NOMO-1 treated with dmso at 0.1 percent for 144 hours (cell line): ENCODE measurements around the gene DENND2A.
"Not testable (repeated sequence)": the region's sequence is repeated elsewhere in the genome, so short reads cannot be mapped to it uniquely, and the experiment has no call there.

Experiments
- DNase-seq: peaks from one replicate; lab custom pipeline; 2025; ENCODE audit not compliant: unreplicated experiment; lab: John Stamatoyannopoulos, UW

The DENND2A gene

GRCh38 chr7:140557069-140557468 lies 83.5 kb downstream of the DENND2A start:
- DNase-seq = no peak

- not testable (repeated sequence) for DNase-seq
These were observed 87.4 kb downstream of the DENND2A start for GRCh38 chr7:140553236-140553635.

GRCh38 chr7:140552240-140552679 lies 88.4 kb downstream of the DENND2A start:
- no peak for DNase-seq

GRCh38 chr7:140551355-140552239 lies 89.0 kb downstream of the DENND2A start:
- DNase-seq = no peak

GRCh38 chr7:140546947-140547346 lies 93.7 kb downstream of the DENND2A start:
- DNase-seq = no peak

GRCh38 chr7:140544388-140544826 lies 96.2 kb downstream of the DENND2A start:
- DNase-seq = no peak

GRCh38 chr7:140542228-140542603 lies 98.4 kb downstream of the DENND2A start:
- DNase-seq = no peak

- DNase-seq = no peak
These were observed 98.9 kb downstream of the DENND2A start for GRCh38 chr7:140541513-140542227.

- DNase-seq = no peak
These were observed 99.5 kb downstream of the DENND2A start for GRCh38 chr7:140541176-140541512.

- DNase-seq = no peak
These were observed 100.4 kb downstream of the DENND2A start for GRCh38 chr7:140540136-140540777.

- DNase-seq = no peak
These were observed 101.2 kb downstream of the DENND2A start for GRCh38 chr7:140539461-140539860.

- DNase-seq = no peak
These were observed 102.7 kb downstream of the DENND2A start for GRCh38 chr7:140537750-140538482.

GRCh38 chr7:140534743-140535142 lies 105.9 kb downstream of the DENND2A start:
- DNase-seq = no peak

GRCh38 chr7:140533394-140533872 lies 107.2 kb downstream of the DENND2A start:
- no peak for DNase-seq

- not testable (repeated sequence) for DNase-seq
These were observed 111.2 kb downstream of the DENND2A start for GRCh38 chr7:140529428-140529827.

GRCh38 chr7:140526787-140527664 lies 113.6 kb downstream of the DENND2A start:
- DNase-seq = no peak

GRCh38 chr7:140526214-140526613 lies 114.4 kb downstream of the DENND2A start:
- no peak for DNase-seq

GRCh38 chr7:140525743-140526142 lies 114.9 kb downstream of the DENND2A start:
- DNase-seq = no peak

- DNase-seq = no peak
These were observed 119.2 kb downstream of the DENND2A start for GRCh38 chr7:140521421-140521820.

- no peak for DNase-seq
These were observed 121.6 kb downstream of the DENND2A start for GRCh38 chr7:140519007-140519399.
